Measurements from ENCODE around the gene SNX2. TPM values are rescaled to one million over a fixed set of nuclear protein-coding genes. Genes with fewer than 3 reads are reported as not detected.

SNX2 gene
- total and polyA plus RNA-seq, 4 donors: 30.9 to 102 (median 72.0) TPM

GRCh38 chr5:122831984-122832383, 57.1 kb downstream of the SNX2 start:
- H3K9ac ChIP-seq (ENCODE audit: insufficient read depth in 1 of 2, low read length in 2 of 2): no peak overlapping the region
- H3K36me3 ChIP-seq (ENCODE audit: control insufficient read depth in 4 of 4, insufficient read depth in 4 of 4, low read length in 4 of 4): peaks cover 0 to 13% (median 5%) of the 10 kb centered on the region in 4 donors
- no peak for DNase-seq
- ATAC-seq (ENCODE audit: insufficient read depth, low FRiP score): no peak
- WGBS, 2 donors: 60 to 85% methylated on average over 1 of the region's 1 CpG
- no peak overlapping the region for H3K4me3 ChIP-seq
- H3K4me1 ChIP-seq (ENCODE audit: control insufficient read depth in 5 of 5, insufficient read depth in 5 of 5, low read length in 5 of 5): no peaks in the 10 kb centered on the region
- no peaks in the 10 kb centered on the region for H3K9me3 ChIP-seq (ENCODE audit: control insufficient read depth in 4 of 4, insufficient read depth in 3 of 4, low read length in 3 of 4)
- no peaks in the 10 kb centered on the region for H3K27me3 ChIP-seq (ENCODE audit: control insufficient read depth in 3 of 3, insufficient read depth in 3 of 3, low read length in 2 of 3)
- TF ChIP-seq, protein P1, sequence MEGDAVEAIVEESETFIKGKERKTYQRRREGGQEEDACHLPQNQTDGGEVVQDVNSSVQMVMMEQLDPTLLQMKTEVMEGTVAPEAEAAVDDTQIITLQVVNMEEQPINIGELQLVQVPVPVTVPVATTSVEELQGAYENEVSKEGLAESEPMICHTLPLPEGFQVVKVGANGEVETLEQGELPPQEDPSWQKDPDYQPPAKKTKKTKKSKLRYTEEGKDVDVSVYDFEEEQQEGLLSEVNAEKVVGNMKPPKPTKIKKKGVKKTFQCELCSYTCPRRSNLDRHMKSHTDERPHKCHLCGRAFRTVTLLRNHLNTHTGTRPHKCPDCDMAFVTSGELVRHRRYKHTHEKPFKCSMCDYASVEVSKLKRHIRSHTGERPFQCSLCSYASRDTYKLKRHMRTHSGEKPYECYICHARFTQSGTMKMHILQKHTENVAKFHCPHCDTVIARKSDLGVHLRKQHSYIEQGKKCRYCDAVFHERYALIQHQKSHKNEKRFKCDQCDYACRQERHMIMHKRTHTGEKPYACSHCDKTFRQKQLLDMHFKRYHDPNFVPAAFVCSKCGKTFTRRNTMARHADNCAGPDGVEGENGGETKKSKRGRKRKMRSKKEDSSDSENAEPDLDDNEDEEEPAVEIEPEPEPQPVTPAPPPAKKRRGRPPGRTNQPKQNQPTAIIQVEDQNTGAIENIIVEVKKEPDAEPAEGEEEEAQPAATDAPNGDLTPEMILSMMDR (IDR thresholded peaks at IDR 0.05; ENCODE audit: control extremely low read depth, extremely low read depth): no peak
- no peak overlapping the region for H3K27ac ChIP-seq (ENCODE audit: low read depth in 1 of 2, low read length in 1 of 2)

GRCh38 chr5:122835681-122836080, 60.8 kb downstream of the SNX2 start:
- Histone ChIP-seq H3K4me1 (ENCODE audit: control insufficient read depth in 5 of 5, insufficient read depth in 5 of 5, low read length in 5 of 5) (no peaks in the 10 kb centered on the region), H3K27me3 (ENCODE audit: control insufficient read depth in 3 of 3, insufficient read depth in 3 of 3, low read length in 2 of 3) (no peaks in the 10 kb centered on the region), H3K4me3 (no peak overlapping the region), H3K36me3 (ENCODE audit: control insufficient read depth in 4 of 4, insufficient read depth in 4 of 4, low read length in 4 of 4) (peaks cover 0 to 1% (median 0%) of the 10 kb centered on the region in 4 donors), H3K9ac (ENCODE audit: insufficient read depth in 1 of 2, low read length in 2 of 2) (no peak overlapping the region), H3K27ac (ENCODE audit: low read depth in 1 of 2, low read length in 1 of 2) (no peak overlapping the region), H3K9me3 (ENCODE audit: control insufficient read depth in 4 of 4, insufficient read depth in 3 of 4, low read length in 3 of 4) (peaks cover 0 to 2% (median 0%) of the 10 kb centered on the region in 4 donors)
- 84 to 100% methylated on average over 1 of the region's 1 CpG for WGBS, 2 donors
- ATAC-seq (ENCODE audit: insufficient read depth, low FRiP score) (no peak), DNase-seq (no peak)
- TF ChIP-seq, protein P1 (IDR thresholded peaks at IDR 0.05; ENCODE audit: control extremely low read depth, extremely low read depth): no peak

- peaks cover 0 to 5% (median 0%) of the 10 kb centered on the region in 4 donors for H3K9me3 ChIP-seq (ENCODE audit: control insufficient read depth in 4 of 4, insufficient read depth in 3 of 4, low read length in 3 of 4)
- TF ChIP-seq, protein P1 (IDR thresholded peaks at IDR 0.05; ENCODE audit: control extremely low read depth, extremely low read depth): no peak
- H3K4me3 ChIP-seq: no peak overlapping the region
- H3K9ac ChIP-seq (ENCODE audit: insufficient read depth in 1 of 2, low read length in 2 of 2): no peak overlapping the region
- ATAC-seq (ENCODE audit: insufficient read depth, low FRiP score): no peak
- H3K27me3 ChIP-seq (ENCODE audit: control insufficient read depth in 3 of 3, insufficient read depth in 3 of 3, low read length in 2 of 3): no peaks in the 10 kb centered on the region
- no peaks in the 10 kb centered on the region for H3K4me1 ChIP-seq (ENCODE audit: control insufficient read depth in 5 of 5, insufficient read depth in 5 of 5, low read length in 5 of 5)
- 90 to 92% methylated on average over 3 of the region's 3 CpGs for WGBS, 2 donors
- DNase-seq: no peak
- no peaks in the 10 kb centered on the region for H3K36me3 ChIP-seq (ENCODE audit: control insufficient read depth in 4 of 4, insufficient read depth in 4 of 4, low read length in 4 of 4)
- H3K27ac ChIP-seq (ENCODE audit: low read depth in 1 of 2, low read length in 1 of 2): no peak overlapping the region
Observed at GRCh38 chr5:122836947-122837346, 62.1 kb downstream of the SNX2 start.

GRCh38 chr5:122839731-122840130, 64.9 kb downstream of the SNX2 start:
- Histone ChIP-seq H3K9ac (ENCODE audit: insufficient read depth in 1 of 2, low read length in 2 of 2) (no peak overlapping the region), H3K9me3 (ENCODE audit: control insufficient read depth in 4 of 4, insufficient read depth in 3 of 4, low read length in 3 of 4) (peaks cover 0 to 5% (median 0%) of the 10 kb centered on the region in 4 donors), H3K4me3 (no peak overlapping the region), H3K27ac (ENCODE audit: low read depth in 1 of 2, low read length in 1 of 2) (no peak overlapping the region), H3K4me1 (ENCODE audit: control insufficient read depth in 5 of 5, insufficient read depth in 5 of 5, low read length in 5 of 5) (peaks cover 0 to 8% (median 2%) of the 10 kb centered on the region in 5 donors), H3K36me3 (ENCODE audit: control insufficient read depth in 4 of 4, insufficient read depth in 4 of 4, low read length in 4 of 4) (no peaks in the 10 kb centered on the region), H3K27me3 (ENCODE audit: control insufficient read depth in 3 of 3, insufficient read depth in 3 of 3, low read length in 2 of 3) (no peaks in the 10 kb centered on the region)
- TF ChIP-seq, protein P1 (IDR thresholded peaks at IDR 0.05; ENCODE audit: control extremely low read depth, extremely low read depth): no peak
- DNase-seq (no peak), ATAC-seq (ENCODE audit: insufficient read depth, low FRiP score) (no peak)
- 96 to 99% methylated on average over 4 of the region's 4 CpGs for WGBS, 2 donors

Measured in lung (tissue), 12 donors.